Activated CD8-positive, alpha-beta memory T cell treated with anti-CD3 and anti-CD28 coated beads, Interleukin-2, amount 10 ng/mL, durations not matched to agents 7 days and 5 days (primary cell): ENCODE data around the gene SPEG. TPM values are rescaled to one million over a fixed set of nuclear protein-coding genes. Genes with fewer than 3 reads are reported as not detected.

Experiments
- ATAC-seq: fragments of 150-1000 bp; cut with Tn5 transposase; one replicate; pipeline ENCODE4 v1.10.0; 2021; ENCODE audit warnings: moderate library complexity
- CTCF ChIA-PET: fragments of 350-600 bp; sonication (Branson Sonifier 250); formaldehyde crosslinking; loops from one replicate; lab custom pipeline; 2021; ENCODE audit warnings: antibody characterized with exemption; lab: Charles Lee
- DNase-seq: peaks from one replicate; pipeline ENCODE4 v3.0.0-alpha.2; 2020
- H3K27ac Mint-ChIP-seq: one replicate; pipeline ENCODE4 v1.8.0; 2021; ENCODE audit warnings: mild to moderate bottlenecking, mixed read lengths
- H3K27me3 Mint-ChIP-seq: one replicate; pipeline ENCODE4 v1.8.0; 2021; ENCODE audit warnings: mixed read lengths
- H3K36me3 Mint-ChIP-seq: one replicate; pipeline ENCODE4 v1.8.0; 2021; ENCODE audit warnings: mild to moderate bottlenecking, mixed read lengths
- H3K4me1 Mint-ChIP-seq: one replicate; pipeline ENCODE4 v1.8.0; 2021; ENCODE audit warnings: mixed read lengths
- H3K4me3 Mint-ChIP-seq: one replicate; pipeline ENCODE4 v1.8.0; 2021; ENCODE audit warnings: mild to moderate bottlenecking, moderate library complexity, mixed read lengths
- H3K9me3 Mint-ChIP-seq: one replicate; pipeline ENCODE4 v1.8.0; 2022; ENCODE audit warnings: low read depth, mixed read lengths
- total RNA-seq, 2 experiments: library from RNA; stranded (reverse); gene quantifications; one replicate each; pipeline ENCODE4 v1.2.3, GENCODE V29; 2021

SPEG gene
- total RNA-seq, 2 experiments from 2014 or later: 0.52 to 1.3 TPM

GRCh38 chr2:219455581-219455980, 20.9 kb downstream of the SPEG start:
- H3K27ac Mint-ChIP-seq: no peak overlapping the region
- H3K36me3 Mint-ChIP-seq: no peaks in the 10 kb centered on the region
- H3K4me3 Mint-ChIP-seq: no peak overlapping the region
- no peaks in the 10 kb centered on the region for H3K9me3 Mint-ChIP-seq
- peaks cover 21% of the 10 kb centered on the region for H3K4me1 Mint-ChIP-seq
- no peak for DNase-seq
- H3K27me3 Mint-ChIP-seq: peaks cover 21% of the 10 kb centered on the region
- ATAC-seq: no peak
- CTCF ChIA-PET: interaction anchor here (0.9 to 2.2 kb wide), 3 partner anchors 40 to 74 kb away, joined by 3 to 7 read pairs (median 6); no protein-coding TSS in a partner anchor

- Mint-ChIP-seq H3K27me3 (peaks cover 5% of the 10 kb centered on the region), H3K36me3 (no peaks in the 10 kb centered on the region), H3K9me3 (no peaks in the 10 kb centered on the region), H3K4me1 (peaks cover 15% of the 10 kb centered on the region), H3K4me3 (no peak overlapping the region), H3K27ac (no peak overlapping the region)
- peak; percentile 45 for DNase-seq
- CTCF ChIA-PET: interaction anchor here (0.7 to 2.3 kb wide), 12 partner anchors 9 to 150 kb away, joined by 3 to 23 read pairs (median 4); no protein-coding TSS in a partner anchor
- peak; percentile 45 for ATAC-seq
These were observed 23.2 kb downstream of the SPEG start for GRCh38 chr2:219457784-219458369.

- CTCF ChIA-PET: interaction anchor here (0.8 to 2.3 kb wide), 9 partner anchors 11 to 112 kb away, joined by 3 to 23 read pairs (median 5); partner anchors contain the start of gene OBSL1
- peaks cover 15% of the 10 kb centered on the region for H3K4me1 Mint-ChIP-seq
These were observed 24.4 kb downstream of the SPEG start for GRCh38 chr2:219458996-219459395.

GRCh38 chr2:219459460-219460311, 25.0 kb downstream of the SPEG start:
- CTCF ChIA-PET: interaction anchor here (0.8 to 2.3 kb wide), 9 partner anchors 11 to 111 kb away, joined by 3 to 23 read pairs (median 5); partner anchors contain the start of gene OBSL1
- H3K4me3 Mint-ChIP-seq: no peak overlapping the region
- no peaks in the 10 kb centered on the region for H3K27me3 Mint-ChIP-seq
- no peaks in the 10 kb centered on the region for H3K9me3 Mint-ChIP-seq
- DNase-seq: peak; percentile 51
- peak; percentile 45 for ATAC-seq
- no peaks in the 10 kb centered on the region for H3K36me3 Mint-ChIP-seq
- no peak overlapping the region for H3K27ac Mint-ChIP-seq
- peaks cover 15% of the 10 kb centered on the region for H3K4me1 Mint-ChIP-seq

More at GRCh38 chr2:219458996-219459395, 24.4 kb downstream of the SPEG start:
- DNase-seq (no peak), ATAC-seq (no peak)
- Mint-ChIP-seq H3K36me3 (no peaks in the 10 kb centered on the region), H3K9me3 (no peaks in the 10 kb centered on the region), H3K27ac (no peak overlapping the region), H3K4me3 (no peak overlapping the region), H3K27me3 (no peaks in the 10 kb centered on the region)

GRCh38 chr2:219460424-219460926, 25.8 kb downstream of the SPEG start:
- no peaks in the 10 kb centered on the region for H3K36me3 Mint-ChIP-seq
- no peak for ATAC-seq
- CTCF ChIA-PET: interaction anchor here (1.0 to 2.1 kb wide), 5 partner anchors 18 to 69 kb away, joined by 3 to 7 read pairs (median 3); a partner anchor contains a TSS
- H3K4me1 Mint-ChIP-seq: peaks cover 15% of the 10 kb centered on the region
- no peaks in the 10 kb centered on the region for H3K9me3 Mint-ChIP-seq
- no peaks in the 10 kb centered on the region for H3K27me3 Mint-ChIP-seq
- H3K4me3 Mint-ChIP-seq: no peak overlapping the region
- no peak for DNase-seq
- no peak overlapping the region for H3K27ac Mint-ChIP-seq

GRCh38 chr2:219461047-219461514, 26.4 kb downstream of the SPEG start:
- Mint-ChIP-seq H3K36me3 (no peaks in the 10 kb centered on the region), H3K4me1 (peaks cover 12% of the 10 kb centered on the region), H3K4me3 (no peak overlapping the region), H3K9me3 (no peaks in the 10 kb centered on the region), H3K27ac (no peak overlapping the region), H3K27me3 (no peaks in the 10 kb centered on the region)
- CTCF ChIA-PET: interaction anchor here (1.0 to 2.1 kb wide), 5 partner anchors 17 to 69 kb away, joined by 3 to 7 read pairs (median 3); a partner anchor contains a TSS
- peak; percentile 80 for ATAC-seq
- DNase-seq: peak; percentile 77

- DNase-seq: no peak
- H3K27me3 Mint-ChIP-seq: no peaks in the 10 kb centered on the region
- no peak overlapping the region for H3K4me3 Mint-ChIP-seq
- no peaks in the 10 kb centered on the region for H3K36me3 Mint-ChIP-seq
- H3K9me3 Mint-ChIP-seq: no peaks in the 10 kb centered on the region
- no peak overlapping the region for H3K27ac Mint-ChIP-seq
- CTCF ChIA-PET: interaction anchor here (1.0 to 2.1 kb wide), 5 partner anchors 16 to 68 kb away, joined by 3 to 7 read pairs (median 3); a partner anchor contains a TSS
- ATAC-seq: no peak
- peaks cover 12% of the 10 kb centered on the region for H3K4me1 Mint-ChIP-seq
These were observed 27.0 kb downstream of the SPEG start for GRCh38 chr2:219461669-219462068.

- no peak for ATAC-seq
- DNase-seq: no peak
- Mint-ChIP-seq H3K4me1 (peaks cover 12% of the 10 kb centered on the region), H3K27me3 (no peaks in the 10 kb centered on the region), H3K9me3 (no peaks in the 10 kb centered on the region), H3K27ac (no peak overlapping the region), H3K36me3 (no peaks in the 10 kb centered on the region), H3K4me3 (no peak overlapping the region)
- CTCF ChIA-PET: interaction anchor here (1.1 to 2.0 kb wide), 5 partner anchors 20 to 81 kb away, joined by 3 to 6 read pairs (median 3); partner anchors contain the start of gene GMPPA
These were observed 27.7 kb downstream of the SPEG start for GRCh38 chr2:219462349-219462748.

- Mint-ChIP-seq H3K36me3 (no peaks in the 10 kb centered on the region), H3K4me3 (no peak overlapping the region), H3K27me3 (no peaks in the 10 kb centered on the region)
These were observed 29.8 kb downstream of the SPEG start for GRCh38 chr2:219464286-219465032.

GRCh38 chr2:219465659-219466561, 31.3 kb downstream of the SPEG start:
- no peaks in the 10 kb centered on the region for H3K36me3 Mint-ChIP-seq
- H3K4me3 Mint-ChIP-seq: no peak overlapping the region
- H3K27me3 Mint-ChIP-seq: no peaks in the 10 kb centered on the region
- ATAC-seq (no peak), DNase-seq (no peak)
- H3K4me1 Mint-ChIP-seq: peaks cover 4% of the 10 kb centered on the region
- no peak overlapping the region for H3K27ac Mint-ChIP-seq
- no peaks in the 10 kb centered on the region for H3K9me3 Mint-ChIP-seq
- CTCF ChIA-PET: interaction anchor here (1.5 kb wide), 1 partner anchor 64 kb away, joined by 7 read pairs; no protein-coding TSS in a partner anchor

More at GRCh38 chr2:219464286-219465032, 29.8 kb downstream of the SPEG start:
- DNase-seq: no peak
- Mint-ChIP-seq H3K4me1 (peaks cover 8% of the 10 kb centered on the region), H3K9me3 (no peaks in the 10 kb centered on the region), H3K27ac (no peak overlapping the region)
- CTCF ChIA-PET: interaction anchor here (0.8 to 2.0 kb wide), 5 partner anchors 10 to 66 kb away, joined by 3 to 7 read pairs (median 4); partner anchors contain the start of gene GMPPA
- ATAC-seq: no peak

- DNase-seq (no peak), ATAC-seq (no peak)
- Mint-ChIP-seq H3K9me3 (no peaks in the 10 kb centered on the region), H3K4me1 (no peaks in the 10 kb centered on the region), H3K27me3 (no peaks in the 10 kb centered on the region), H3K36me3 (no peaks in the 10 kb centered on the region), H3K27ac (no peak overlapping the region), H3K4me3 (no peak overlapping the region)
- CTCF ChIA-PET: interaction anchor here (0.7 kb wide), 1 partner anchor 29 kb away, joined by 3 read pairs; a partner anchor contains a TSS
These were observed 32.4 kb downstream of the SPEG start for GRCh38 chr2:219466816-219467735.
